Measurements from ENCODE around the gene DACH1.
"Not testable (repeated sequence)": the region's sequence is repeated elsewhere in the genome, so short reads cannot be mapped to it uniquely, and the experiment has no call there.

DACH1 gene

DNA sequence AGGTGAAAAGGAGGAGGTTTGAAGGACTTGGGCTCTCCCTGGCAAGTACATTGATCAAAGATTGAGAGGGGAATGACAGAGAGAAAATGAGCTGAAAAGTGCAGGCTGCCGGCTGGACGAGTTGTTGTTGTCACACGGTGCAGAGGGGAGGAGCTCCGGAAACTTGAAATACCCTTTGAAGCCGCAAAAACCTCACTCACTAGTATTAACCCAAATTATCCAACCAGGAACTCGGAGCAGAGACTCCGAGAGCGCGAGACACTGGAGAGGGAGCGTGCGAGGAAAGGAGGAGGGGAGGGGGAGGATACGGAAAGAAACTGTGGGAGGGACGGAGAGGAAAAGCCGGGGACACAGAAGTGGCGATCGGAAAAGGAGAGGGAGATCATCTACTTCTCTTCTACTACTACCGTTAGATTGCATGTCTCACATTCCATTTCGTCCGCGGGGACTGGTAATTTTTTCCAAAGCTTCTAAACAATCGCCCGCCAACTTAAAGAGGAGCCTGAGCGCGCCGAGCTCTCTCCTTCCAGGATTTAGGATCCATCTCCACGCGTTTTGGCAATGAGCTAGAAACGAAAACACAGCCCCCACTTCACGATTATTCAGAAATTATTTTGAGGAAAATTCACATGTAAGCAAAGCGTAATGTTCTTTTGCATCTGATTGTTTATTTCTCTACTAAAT, at the start of gene DACH1:
Gene DACH1, minus strand, starts transcription at position 74 of the 684 bp plus-strand sequence.
- peak within 1 kb of the TSS; percentile 55 for H3K4me3 ChIP-seq (ENCODE audit: low read depth, low read length)
- DNase-seq (ENCODE audit: low read depth) = no peak

DNA sequence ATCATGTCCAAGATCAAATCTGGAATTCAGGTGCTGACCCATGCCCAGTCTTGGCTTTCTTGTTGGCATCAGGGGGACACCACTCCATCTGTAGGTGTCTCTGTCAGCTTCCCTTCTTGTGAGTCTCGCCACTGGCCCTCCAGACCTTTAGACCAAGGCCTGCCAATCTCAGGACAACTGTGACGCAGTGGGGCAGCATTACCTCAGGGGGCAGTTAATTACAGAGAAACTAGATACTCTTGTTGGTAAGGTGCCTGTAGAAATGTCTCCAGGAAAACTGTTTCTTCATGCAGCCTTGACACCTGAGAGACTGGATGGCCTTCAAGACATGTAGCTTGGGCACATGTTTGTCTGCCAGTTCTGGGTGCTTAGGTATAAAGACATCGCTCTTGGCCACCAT, 46.7 kb upstream of the DACH1 start:
- no peak for DNase-seq (ENCODE audit: low read depth)
- no peak overlapping the region for H3K4me3 ChIP-seq (ENCODE audit: low read depth, low read length)

DNA sequence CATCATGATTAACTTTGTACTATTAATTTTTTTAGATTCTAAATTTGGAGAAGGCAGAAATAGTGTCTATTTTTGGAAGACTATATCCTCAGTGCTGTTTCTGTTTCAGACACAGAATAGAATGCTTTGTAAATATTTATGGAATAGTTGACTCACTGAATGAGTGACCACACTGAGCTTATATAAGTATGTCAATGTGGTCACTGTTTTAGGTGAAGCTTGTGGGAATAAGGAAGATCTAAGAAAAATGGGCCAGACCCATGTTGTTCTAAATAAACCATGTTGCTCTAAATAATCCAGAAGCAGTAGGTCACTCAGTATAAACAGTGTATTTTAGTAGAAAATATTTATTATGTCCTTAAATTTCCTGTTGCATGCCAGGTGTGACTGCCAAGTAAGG, 45.5 kb upstream of the DACH1 start:
- H3K4me3 ChIP-seq (ENCODE audit: low read depth, low read length) = no peak overlapping the region
- DNase-seq (ENCODE audit: low read depth) = no peak

DNA sequence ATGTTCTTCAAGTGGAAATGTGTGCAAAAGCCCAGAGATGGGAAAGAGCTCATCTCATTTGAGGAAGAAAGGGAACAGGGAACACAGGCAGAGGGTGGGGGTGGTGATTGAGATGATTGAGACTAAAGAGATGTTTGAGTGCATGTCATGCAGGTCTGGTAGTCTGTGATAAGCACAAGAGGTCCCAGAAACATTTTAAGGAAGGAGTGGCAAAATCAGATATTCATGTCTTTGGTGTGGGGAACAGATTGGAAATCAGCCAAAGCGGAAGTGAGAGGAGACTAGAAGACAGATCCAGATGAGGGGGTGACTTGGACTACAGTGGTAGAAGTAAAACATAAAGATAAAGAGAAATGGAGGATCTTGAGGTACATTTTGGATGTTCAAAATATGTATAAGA, 39.4 kb upstream of the DACH1 start:
- DNase-seq (ENCODE audit: low read depth) = no peak
- no peak overlapping the region for H3K4me3 ChIP-seq (ENCODE audit: low read depth, low read length)

DNA sequence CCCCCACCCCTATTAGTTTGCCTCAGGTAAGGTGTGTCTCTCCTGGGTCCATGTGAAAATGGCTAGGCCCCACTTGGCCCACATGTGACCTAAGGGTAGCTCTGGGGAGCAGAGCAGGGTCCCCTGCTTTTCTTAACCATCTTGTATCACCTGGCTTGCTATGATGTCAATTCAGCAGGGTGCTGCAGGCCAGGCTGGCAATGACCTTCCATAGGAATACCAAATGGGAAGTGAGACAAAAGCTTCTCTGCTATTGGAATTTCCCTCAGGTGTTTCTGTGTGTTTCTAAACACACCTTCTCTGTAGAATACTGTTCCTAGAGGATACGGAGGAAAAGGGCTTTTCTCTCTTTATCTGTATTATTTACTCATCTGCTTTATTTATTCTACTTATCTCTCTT, 35.7 kb upstream of the DACH1 start:
- no peak overlapping the region for H3K4me3 ChIP-seq (ENCODE audit: low read depth, low read length)

DNA sequence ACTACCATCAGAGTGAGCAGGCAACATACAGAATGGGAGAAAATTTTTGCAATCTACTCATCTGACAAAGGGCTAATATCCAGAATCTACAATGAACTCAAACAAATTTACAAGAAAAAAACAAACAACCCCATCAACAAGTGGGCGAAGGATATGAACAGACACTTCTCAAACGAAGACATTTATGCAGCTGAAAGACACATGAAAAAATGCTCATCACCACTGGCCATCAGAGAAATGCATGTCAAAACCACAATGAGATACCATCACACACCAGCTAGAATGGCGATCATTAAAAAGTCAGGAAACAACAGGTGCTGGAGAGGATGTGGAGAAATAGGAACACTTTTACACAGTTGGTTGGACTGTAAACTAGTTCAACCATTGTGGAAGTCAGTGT, 26.5 kb upstream of the DACH1 start:
- DNase-seq (ENCODE audit: low read depth); H3K4me3 ChIP-seq (ENCODE audit: low read depth, low read length): not testable (repeated sequence)

More for the DNA sequence above, 35.7 kb upstream of the DACH1 start:
- DNase-seq (ENCODE audit: low read depth) = no peak

DNA sequence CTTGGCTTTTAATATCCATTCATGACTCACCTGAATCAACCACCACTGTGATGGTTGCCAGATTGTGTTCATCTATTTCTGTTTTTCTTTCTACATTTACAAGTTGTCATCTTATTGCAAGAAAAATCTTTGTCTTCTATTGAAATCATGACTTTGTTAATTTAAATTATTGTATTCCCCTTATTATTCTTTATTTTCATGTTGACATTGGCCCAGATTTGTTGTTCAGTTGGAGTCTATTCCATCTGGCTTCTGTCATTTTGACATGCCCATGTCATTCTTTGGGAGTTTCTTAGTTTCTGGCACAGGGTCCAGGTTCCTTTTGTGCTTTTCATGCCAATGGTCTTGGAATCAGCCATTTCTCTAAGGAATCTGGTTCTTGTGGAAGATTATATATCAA, 19.9 kb upstream of the DACH1 start:
- no peak overlapping the region for H3K4me3 ChIP-seq (ENCODE audit: low read depth, low read length)
- no peak for DNase-seq (ENCODE audit: low read depth)

DNA sequence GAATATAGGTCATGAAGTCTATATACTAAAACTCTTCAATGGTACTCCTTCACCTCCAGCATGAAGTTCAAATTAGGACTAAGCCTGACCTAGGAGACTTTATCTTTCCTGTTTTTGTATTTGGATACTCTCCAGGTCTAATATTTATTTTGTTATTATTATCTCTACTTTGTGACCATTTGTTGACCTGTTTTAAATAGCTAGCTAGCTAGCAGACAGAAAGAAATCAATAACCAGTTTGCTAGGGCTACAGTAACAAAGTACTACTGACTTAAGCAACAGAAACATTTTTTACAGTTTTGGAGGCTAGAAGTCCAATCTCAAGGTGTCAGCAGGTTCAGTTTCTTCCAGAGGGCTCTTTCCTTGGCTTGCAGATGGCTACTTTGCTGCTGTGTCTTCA, 15.1 kb upstream of the DACH1 start:
- DNase-seq (ENCODE audit: low read depth) = no peak
- no peak overlapping the region for H3K4me3 ChIP-seq (ENCODE audit: low read depth, low read length)

DNA sequence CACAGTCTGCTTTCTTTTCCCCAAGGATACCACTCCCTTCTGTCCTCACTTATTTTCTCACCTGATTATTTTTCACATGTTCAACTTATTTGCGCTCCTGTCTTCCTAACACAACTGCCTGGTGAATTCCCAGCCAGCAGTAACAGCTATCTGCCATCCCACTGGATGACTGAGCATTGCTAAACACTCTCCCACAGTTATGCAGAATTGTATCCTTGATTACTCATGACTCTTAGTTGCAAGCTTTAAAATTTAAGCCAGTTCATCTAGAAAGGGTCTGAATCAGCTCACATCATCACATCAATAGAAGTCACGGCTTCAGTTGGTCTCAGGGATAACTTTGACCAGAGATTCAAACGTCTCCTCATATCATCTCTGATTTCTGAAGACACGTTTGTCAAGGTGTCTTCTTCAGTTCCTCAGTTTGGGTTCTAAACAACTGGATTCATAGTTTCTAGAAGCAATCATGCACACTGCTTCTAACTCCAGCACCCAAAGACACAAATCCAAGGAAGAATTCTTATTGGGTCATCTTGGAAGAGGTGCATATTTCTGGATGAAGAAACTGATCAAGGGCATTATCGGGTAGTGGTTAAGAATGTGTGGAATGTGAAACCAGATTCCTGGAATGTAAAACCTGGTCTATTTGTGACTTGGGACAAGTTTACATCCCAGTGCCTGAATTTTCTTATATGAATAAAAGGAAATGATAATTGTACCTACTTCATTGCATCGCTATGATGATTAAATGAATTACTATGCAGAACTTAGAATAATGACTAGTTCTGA, 13.9 kb upstream of the DACH1 start:
- no peak for DNase-seq (ENCODE audit: low read depth)
- H3K4me3 ChIP-seq (ENCODE audit: low read depth, low read length) = no peak overlapping the region

DNA sequence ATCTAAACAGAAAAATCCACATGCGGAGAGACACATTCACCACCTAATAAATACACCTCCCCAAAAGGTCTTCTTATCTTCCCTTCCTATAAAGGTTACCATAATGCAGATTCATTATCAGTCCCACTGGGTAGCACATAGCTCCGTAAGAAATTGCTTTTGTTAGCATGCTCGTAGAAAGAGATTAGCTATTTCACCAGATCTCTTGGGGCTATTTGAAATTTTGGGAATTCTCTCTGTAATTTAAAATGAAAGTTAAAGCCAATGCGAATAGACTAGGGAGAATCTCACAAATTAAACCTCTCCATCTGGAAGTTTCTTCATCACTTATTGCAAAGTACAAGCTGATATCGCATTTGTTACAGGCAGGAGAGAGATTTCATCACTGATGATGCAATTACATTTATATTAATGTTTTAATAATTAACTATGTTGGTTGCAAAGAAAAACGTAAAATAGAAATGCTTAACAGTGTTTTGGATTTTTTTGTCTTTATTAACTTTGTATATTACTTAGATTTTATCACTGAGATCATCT, 12.9 kb upstream of the DACH1 start:
- no peak for DNase-seq (ENCODE audit: low read depth)

DNA sequence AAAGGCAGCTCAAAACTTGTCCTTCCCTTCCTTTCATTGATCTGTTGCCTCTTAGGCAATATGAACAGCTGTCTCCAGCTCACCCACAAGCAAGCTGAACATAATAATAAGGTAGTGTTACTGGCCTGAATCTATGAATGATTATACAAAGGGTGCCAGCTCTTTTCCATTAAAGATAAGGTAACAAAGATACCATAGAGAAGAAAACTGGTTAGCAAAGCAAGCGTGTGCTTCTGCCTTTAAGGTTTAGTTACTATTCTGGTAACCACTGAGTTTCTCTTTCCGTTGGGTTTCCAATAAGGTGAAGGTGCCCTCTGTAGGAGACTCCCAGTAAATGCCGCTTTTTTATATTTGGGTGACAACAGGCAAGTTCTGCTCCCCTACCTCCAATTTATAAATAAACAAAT, 12.1 kb upstream of the DACH1 start:
- no peak overlapping the region for H3K4me3 ChIP-seq (ENCODE audit: low read depth, low read length)
- DNase-seq (ENCODE audit: low read depth) = no peak

More for the DNA sequence above, 12.9 kb upstream of the DACH1 start:
- H3K4me3 ChIP-seq (ENCODE audit: low read depth, low read length) = no peak overlapping the region

DNA sequence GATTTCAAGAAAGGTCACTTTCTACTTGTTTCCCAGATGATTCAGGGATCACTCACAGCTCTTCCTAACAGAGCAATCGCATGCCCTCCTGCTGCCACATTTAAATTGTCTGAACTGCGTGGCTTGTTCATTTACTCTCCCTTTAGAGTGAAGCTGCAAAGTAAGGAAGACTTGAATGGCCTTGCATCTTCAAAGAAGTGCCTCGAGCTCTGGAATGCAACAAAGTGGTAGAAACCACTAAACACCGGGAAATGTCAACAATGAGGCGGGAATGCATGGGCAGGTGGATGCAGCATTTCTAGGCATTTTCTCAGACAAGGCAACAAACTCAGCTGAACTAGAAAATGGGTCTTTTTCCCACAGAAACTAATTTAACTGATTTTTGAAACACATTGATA, 10.3 kb upstream of the DACH1 start:
- DNase-seq (ENCODE audit: low read depth) = no peak
- H3K4me3 ChIP-seq (ENCODE audit: low read depth, low read length) = no peak overlapping the region

DNA sequence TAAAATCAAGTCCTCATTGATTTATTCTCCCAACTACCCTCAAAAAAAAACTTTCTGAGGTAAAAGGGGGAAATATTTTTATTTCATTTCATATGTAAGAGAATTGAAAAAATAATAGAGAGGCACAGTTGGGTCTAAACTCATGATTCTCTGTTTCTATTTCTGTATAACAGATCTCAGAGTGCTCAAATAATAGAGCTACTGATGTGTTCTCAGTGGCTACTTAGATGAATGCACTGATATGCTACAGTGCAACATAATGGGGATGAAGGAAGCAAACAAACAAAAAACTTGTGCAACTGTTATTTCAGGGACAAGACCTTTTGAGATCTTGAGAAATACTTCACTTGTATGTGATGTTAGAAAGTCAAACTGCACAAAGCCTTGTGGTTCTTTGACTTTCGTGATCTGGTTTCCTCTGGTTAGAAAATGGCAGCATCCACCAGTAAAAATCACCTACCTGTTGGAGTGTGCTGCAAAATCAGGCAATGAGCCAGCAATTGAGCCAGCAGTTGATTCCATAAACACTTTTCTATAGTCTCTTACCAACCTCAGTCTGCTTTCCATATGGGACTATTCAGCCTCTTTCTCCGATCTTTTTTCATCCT, 9.7 kb upstream of the DACH1 start:
- H3K4me3 ChIP-seq (ENCODE audit: low read depth, low read length) = no peak overlapping the region
- no peak for DNase-seq (ENCODE audit: low read depth)

DNA sequence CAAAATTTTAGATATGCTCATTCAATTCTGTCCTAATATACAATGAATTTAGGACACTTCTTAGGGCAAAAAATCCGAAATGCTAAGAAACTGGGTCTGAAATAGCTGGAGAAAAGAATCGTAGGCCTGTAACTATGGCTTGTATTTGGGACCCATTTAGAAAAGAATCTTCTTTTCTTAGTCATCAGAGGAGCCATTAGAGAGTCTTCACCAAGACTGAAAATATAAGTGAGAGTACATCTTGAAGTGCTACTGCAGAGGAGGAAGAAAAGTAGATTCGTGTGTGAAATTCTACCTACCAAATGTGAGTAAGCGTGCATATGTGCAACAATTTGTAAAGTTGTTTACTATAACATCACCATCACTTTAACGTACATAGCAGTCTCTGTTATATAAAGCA, 8.8 kb upstream of the DACH1 start:
- no peak for DNase-seq (ENCODE audit: low read depth)
- no peak overlapping the region for H3K4me3 ChIP-seq (ENCODE audit: low read depth, low read length)

DNA sequence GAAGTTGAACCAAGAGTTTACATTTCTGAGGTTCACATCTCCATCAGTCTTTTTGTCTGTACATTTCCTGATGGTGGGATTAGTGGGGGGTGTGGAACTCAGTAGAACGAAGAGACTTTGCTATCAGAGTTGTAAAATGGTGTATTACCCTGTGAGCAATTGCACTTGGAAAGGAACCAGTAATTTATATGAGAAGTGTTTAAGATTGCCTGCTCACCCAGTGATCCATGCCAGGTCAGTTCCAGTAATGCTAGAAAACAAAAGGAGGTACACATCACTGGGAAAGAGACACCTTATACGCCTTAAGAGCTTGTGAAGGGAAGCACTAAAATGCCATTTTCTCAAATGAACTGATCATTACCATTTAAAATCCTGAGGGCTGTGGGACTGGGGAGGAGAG, 7.5 kb upstream of the DACH1 start:
- H3K4me3 ChIP-seq (ENCODE audit: low read depth, low read length) = no peak overlapping the region
- DNase-seq (ENCODE audit: low read depth) = no peak

DNA sequence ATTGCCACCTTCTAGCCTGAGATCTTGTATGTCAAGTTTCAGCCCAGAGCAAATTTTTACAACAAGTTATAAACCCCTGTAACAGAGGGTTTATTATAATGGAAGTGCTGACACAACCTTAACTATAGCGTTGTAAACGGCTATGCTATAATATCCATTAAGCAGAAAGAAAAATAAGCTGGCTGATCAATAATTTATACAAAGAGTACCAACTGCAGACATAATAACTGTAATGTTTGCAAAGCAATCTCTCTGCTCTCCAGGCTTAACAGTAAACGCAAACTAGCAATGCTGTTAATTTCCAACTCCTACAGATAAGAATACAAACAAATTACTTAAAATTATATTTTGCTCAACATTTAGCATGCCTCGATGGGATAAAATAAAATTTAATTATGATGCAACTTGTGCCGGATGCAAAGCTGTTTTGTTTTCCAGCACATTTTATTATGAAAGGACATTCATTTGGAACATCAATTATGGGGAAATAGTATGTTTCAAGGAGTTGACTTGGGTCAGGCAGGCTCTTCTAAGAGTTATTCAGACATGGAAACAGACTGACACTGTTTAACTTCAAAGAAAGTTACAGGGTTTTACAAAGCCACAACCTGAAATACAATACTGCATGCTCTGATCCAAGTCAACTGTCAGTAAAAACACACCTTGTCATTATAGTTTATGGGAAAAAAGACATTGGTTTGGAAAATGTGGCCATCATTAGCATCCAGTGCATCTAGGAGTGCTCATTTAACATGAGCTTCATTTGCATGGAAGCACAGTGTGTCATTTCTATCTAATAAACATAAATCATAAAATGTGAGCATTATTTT, 6.6 kb upstream of the DACH1 start:
- DNase-seq (ENCODE audit: low read depth) = no peak
- H3K4me3 ChIP-seq (ENCODE audit: low read depth, low read length) = no peak overlapping the region

DNA sequence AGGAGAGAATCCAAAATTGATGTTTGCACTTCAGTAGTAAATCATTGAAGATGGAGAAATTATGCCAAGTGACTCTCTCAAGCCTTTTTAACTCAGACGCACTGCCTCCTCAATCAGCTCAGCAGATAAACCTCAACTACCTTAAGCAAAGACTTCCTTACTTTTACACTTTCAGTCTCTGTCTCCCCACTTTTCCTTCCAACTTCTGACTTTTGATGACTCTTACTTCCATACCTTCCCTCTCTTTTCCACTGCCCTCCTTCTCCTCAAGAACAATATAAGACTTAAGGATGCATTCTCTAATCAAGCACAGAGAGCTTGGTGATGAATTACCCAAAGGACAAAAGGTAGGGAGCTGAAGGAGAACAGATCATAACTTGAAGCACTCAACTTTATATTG, 4.8 kb upstream of the DACH1 start:
- no peak for DNase-seq (ENCODE audit: low read depth)
- H3K4me3 ChIP-seq (ENCODE audit: low read depth, low read length) = no peak overlapping the region

DNA sequence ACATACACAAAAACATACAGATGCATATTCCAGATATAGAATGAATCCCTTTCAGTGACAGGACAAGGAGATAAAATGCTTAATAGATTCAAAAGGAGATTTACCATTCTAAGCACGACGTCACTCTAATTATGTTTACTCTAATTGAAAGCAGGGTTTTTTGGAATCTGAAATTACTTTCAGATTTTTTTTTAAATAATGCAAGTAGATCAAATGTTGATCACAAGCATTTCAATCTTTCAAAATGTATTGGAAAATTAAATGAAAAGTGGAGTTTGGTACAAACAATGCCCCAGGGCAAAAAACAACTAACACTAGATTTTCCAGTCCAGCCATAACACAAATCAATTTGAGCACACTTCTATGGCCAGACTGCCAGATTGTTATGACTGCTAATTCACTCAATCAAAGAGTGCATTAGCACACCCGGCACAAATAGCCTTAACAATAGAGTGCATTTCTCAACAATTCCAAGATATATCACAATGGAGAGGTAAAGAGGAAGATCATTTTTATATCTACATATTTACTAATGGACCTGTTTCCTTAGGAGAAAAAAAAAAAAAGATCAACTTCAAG, 4.3 kb upstream of the DACH1 start:
- no peak overlapping the region for H3K4me3 ChIP-seq (ENCODE audit: low read depth, low read length)
- no peak for DNase-seq (ENCODE audit: low read depth)

DNA sequence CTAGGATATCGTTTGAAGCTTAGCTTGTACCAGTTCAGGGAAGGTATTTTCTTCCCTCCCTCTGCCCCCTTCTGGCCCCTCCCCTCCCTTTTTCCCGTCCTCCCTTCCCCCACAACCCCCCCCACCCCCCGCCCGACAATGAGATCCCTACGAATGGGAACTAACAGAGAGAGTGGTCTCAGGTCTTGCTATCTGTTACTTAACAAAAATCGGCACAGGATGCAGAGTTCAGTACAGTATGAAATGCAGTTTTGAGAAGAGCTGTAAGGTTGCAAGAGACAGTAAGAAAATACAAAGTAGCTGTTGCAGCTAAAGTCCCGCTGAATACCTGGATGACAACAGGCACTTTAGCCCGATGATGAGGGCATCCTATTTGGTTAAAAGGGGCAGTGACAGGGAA, 3.1 kb upstream of the DACH1 start:
- no peak overlapping the region for H3K4me3 ChIP-seq (ENCODE audit: low read depth, low read length)
- no peak for DNase-seq (ENCODE audit: low read depth)
